A204.1 (cell line): Measurements from ENCODE around the gene CYP46A1.

Source experiments
- FAIRE-seq: peaks from 2 replicates; lab custom pipeline; 2012; peaks lifted over from hg19 to GRCh38; lab: Jason Lieb, UNC

Gene CYP46A1

GRCh38 chr14:99745307-99745951 lies 61.3 kb downstream of the CYP46A1 start:
- FAIRE-seq = no peak

- FAIRE-seq = no peak
Observed at GRCh38 chr14:99747167-99747566, 63.1 kb downstream of the CYP46A1 start.

GRCh38 chr14:99747582-99748330 lies 63.7 kb downstream of the CYP46A1 start:
- no peak for FAIRE-seq

GRCh38 chr14:99748529-99748928 lies 64.4 kb downstream of the CYP46A1 start:
- FAIRE-seq = no peak

GRCh38 chr14:99749142-99749541 lies 65.0 kb downstream of the CYP46A1 start:
- no peak for FAIRE-seq

- FAIRE-seq = no peak
Observed at GRCh38 chr14:99749763-99750715, 65.9 kb downstream of the CYP46A1 start.

- FAIRE-seq = no peak
Observed at GRCh38 chr14:99750746-99751450, 66.8 kb downstream of the CYP46A1 start.

GRCh38 chr14:99751539-99752485 lies 67.7 kb downstream of the CYP46A1 start:
- peak; percentile 93 for FAIRE-seq

- peak; percentile 98 for FAIRE-seq
Observed at GRCh38 chr14:99752486-99753121, 68.5 kb downstream of the CYP46A1 start.

- peak; percentile 47 for FAIRE-seq
Observed at GRCh38 chr14:99753225-99754140, 69.4 kb downstream of the CYP46A1 start.

GRCh38 chr14:99754141-99755067 lies 70.3 kb downstream of the CYP46A1 start:
- peak; percentile 11 for FAIRE-seq

GRCh38 chr14:99755068-99755405 lies 70.9 kb downstream of the CYP46A1 start:
- no peak for FAIRE-seq

- peak; percentile 23 for FAIRE-seq
Observed at GRCh38 chr14:99755629-99756603, 71.8 kb downstream of the CYP46A1 start.

- no peak for FAIRE-seq
Observed at GRCh38 chr14:99756796-99757195, 72.7 kb downstream of the CYP46A1 start.

- FAIRE-seq = peak; percentile 97
Observed at GRCh38 chr14:99757331-99758070, 73.4 kb downstream of the CYP46A1 start.

- no peak for FAIRE-seq
Observed at GRCh38 chr14:99758121-99758821, 74.2 kb downstream of the CYP46A1 start.
